ENCODE data around the gene IQGAP1. TPM values are rescaled to one million over a fixed set of nuclear protein-coding genes. Genes with fewer than 3 reads are reported as not detected.

The IQGAP1 gene
- total RNA-seq, 2 donors from 2014 or later = 79.6 to 92.9 TPM

- H3K9me3 ChIP-seq = no peaks in the 10 kb centered on the region
- TF ChIP-seq POLR2A (IDR thresholded peaks at IDR 0.05) (no peak), CTCF (IDR thresholded peaks at IDR 0.05) (no peak)
- H3K4me3 ChIP-seq = no peak overlapping the region
- H3K27ac ChIP-seq = no peak overlapping the region
- ATAC-seq (no peak), DNase-seq (no peak)
- no peaks in the 10 kb centered on the region for H3K27me3 ChIP-seq
- H3K36me3 ChIP-seq (replicated peaks in 1 of 2; ENCODE audit: insufficient read depth in 1 of 2, low read depth in 2 of 2) = peaks cover 0 to 38% of the 10 kb centered on the region in 2 donors
- no peaks in the 10 kb centered on the region for H3K4me1 ChIP-seq
- 90% methylated on average over 5 of the region's 5 CpGs for WGBS, 2 donors
- intact Hi-C loops (cut with DNase I) = no loop called here
Measured at GRCh38 chr15:90451053-90451850, 63.2 kb downstream of the IQGAP1 start.

GRCh38 chr15:90456236-90456635 lies 68.2 kb downstream of the IQGAP1 start:
- no peak for TF ChIP-seq POLR2A (IDR thresholded peaks at IDR 0.05)
- no peak for TF ChIP-seq CTCF (IDR thresholded peaks at IDR 0.05)
- intact Hi-C loops (cut with DNase I) = no loop called here
- 88 to 92% methylated on average over 5 of the region's 5 CpGs for WGBS, 2 donors
- Histone ChIP-seq H3K4me3 (no peak overlapping the region), H3K27me3 (no peaks in the 10 kb centered on the region), H3K9me3 (no peaks in the 10 kb centered on the region), H3K27ac (no peak overlapping the region), H3K4me1 (no peaks in the 10 kb centered on the region), H3K36me3 (replicated peaks in 1 of 2; ENCODE audit: insufficient read depth in 1 of 2, low read depth in 2 of 2) (peaks cover 0 to 33% of the 10 kb centered on the region in 2 donors)
- ATAC-seq = no peak
- no peak for DNase-seq

- Histone ChIP-seq H3K36me3 (replicated peaks in 1 of 2; ENCODE audit: insufficient read depth in 1 of 2, low read depth in 2 of 2) (peaks cover 0 to 24% of the 10 kb centered on the region in 2 donors), H3K4me1 (no peaks in the 10 kb centered on the region)
Measured at GRCh38 chr15:90458061-90458460, 70.0 kb downstream of the IQGAP1 start.

GRCh38 chr15:90459368-90459767 lies 71.3 kb downstream of the IQGAP1 start:
- Histone ChIP-seq H3K4me3 (no peak overlapping the region), H3K27ac (no peak overlapping the region), H3K4me1 (no peaks in the 10 kb centered on the region), H3K27me3 (no peaks in the 10 kb centered on the region), H3K36me3 (replicated peaks in 1 of 2; ENCODE audit: insufficient read depth in 1 of 2, low read depth in 2 of 2) (peaks cover 0 to 14% of the 10 kb centered on the region in 2 donors), H3K9me3 (no peaks in the 10 kb centered on the region)
- DNase-seq (no peak), ATAC-seq (no peak)
- intact Hi-C loops (cut with DNase I) = no loop called here
- TF ChIP-seq POLR2A (IDR thresholded peaks at IDR 0.05) (no peak), CTCF (IDR thresholded peaks at IDR 0.05) (no peak)
- WGBS, 2 donors = 53 to 54% methylated on average over 4 of the region's 4 CpGs

More at GRCh38 chr15:90458061-90458460, 70.0 kb downstream of the IQGAP1 start:
- ATAC-seq (no peak), DNase-seq (no peak)
- no peak overlapping the region for H3K4me3 ChIP-seq
- no peaks in the 10 kb centered on the region for H3K27me3 ChIP-seq
- H3K27ac ChIP-seq = no peak overlapping the region
- TF ChIP-seq POLR2A (IDR thresholded peaks at IDR 0.05) (no peak), CTCF (IDR thresholded peaks at IDR 0.05) (no peak)
- intact Hi-C loops (cut with DNase I) = no loop called here
- H3K9me3 ChIP-seq = no peaks in the 10 kb centered on the region
- 69 to 76% methylated on average over 4 of the region's 4 CpGs for WGBS, 2 donors
